ENCODE measurements around the gene TMEM203.

Gene TMEM203

GRCh38 chr9:137228968-137229896 lies 23.8 kb upstream of the TMEM203 start:
- no peak for DNase-seq (ENCODE audit: low read depth)

GRCh38 chr9:137228506-137228967 lies 23.1 kb upstream of the TMEM203 start:
- DNase-seq (ENCODE audit: low read depth), result no peak

GRCh38 chr9:137227853-137228505 lies 22.5 kb upstream of the TMEM203 start:
- no peak for DNase-seq (ENCODE audit: low read depth)

GRCh38 chr9:137227054-137227852 lies 21.8 kb upstream of the TMEM203 start, which contains the start of gene RNF224:
TSS of gene RNF224 (plus strand) at chr9:137227502. CDS start at chr9:137228336, 834 bp downstream.
- DNase-seq (ENCODE audit: low read depth), result peak; percentile 69

- DNase-seq (ENCODE audit: low read depth), result no peak
These were observed 21.0 kb upstream of the TMEM203 start for GRCh38 chr9:137226338-137227053.

- DNase-seq (ENCODE audit: low read depth), result no peak
These were observed 20.4 kb upstream of the TMEM203 start for GRCh38 chr9:137225699-137226331.

- no peak for DNase-seq (ENCODE audit: low read depth)
These were observed 19.6 kb upstream of the TMEM203 start, which contains the start of gene CYSRT1 for GRCh38 chr9:137224830-137225694. TSS of gene CYSRT1 (plus strand) at chr9:137225174. CDS start at chr9:137225622, 448 bp downstream.

GRCh38 chr9:137223078-137223970 lies 17.9 kb upstream of the TMEM203 start:
- DNase-seq (ENCODE audit: low read depth), result peak; percentile 97

GRCh38 chr9:137222190-137223077 lies 17.0 kb upstream of the TMEM203 start, which contains the start of gene RNF208:
TSS of gene RNF208 (minus strand) at chr9:137222240. CDS start at chr9:137221212, 1,028 bp downstream.
- no peak for DNase-seq (ENCODE audit: low read depth)

GRCh38 chr9:137221506-137222111 lies 16.2 kb upstream of the TMEM203 start:
- DNase-seq (ENCODE audit: low read depth), result no peak

GRCh38 chr9:137221095-137221505 lies 15.7 kb upstream of the TMEM203 start:
- no peak for DNase-seq (ENCODE audit: low read depth)

GRCh38 chr9:137220317-137221094 lies 15.1 kb upstream of the TMEM203 start:
- no peak for DNase-seq (ENCODE audit: low read depth)

GRCh38 chr9:137219757-137220316 lies 14.4 kb upstream of the TMEM203 start:
- no peak for DNase-seq (ENCODE audit: low read depth)

GRCh38 chr9:137218754-137219271 lies 13.4 kb upstream of the TMEM203 start:
- no peak for DNase-seq (ENCODE audit: low read depth)

GRCh38 chr9:137218212-137218753 lies 12.8 kb upstream of the TMEM203 start:
- no peak for DNase-seq (ENCODE audit: low read depth)

Data from activated T-helper 9 cell treated with anti-CD3 and anti-CD28 coated beads, Interleukin-2, amount 50 U/mL, for 16 hours (primary cell).